Tongue (tissue), 2 donors: ENCODE results near the gene ARHGAP40. TPM values are rescaled to one million over a fixed set of nuclear protein-coding genes. Genes with fewer than 3 reads are reported as not detected.
"Not testable (repeated sequence)": the region's sequence is repeated elsewhere in the genome, so short reads cannot be mapped to it uniquely, and the experiment has no call there.

ENCODE experiments used
- DNase-seq: peaks from one replicate; pipeline ENCODE4 v3.0.0-alpha.2; 2015
- total RNA-seq: library from RNA; depleted of rRNA; stranded (reverse); fragments of >200 nt; gene quantifications from one replicate; pipeline ENCODE4 v1.2.3, GENCODE V29; 2014

Gene ARHGAP40
- total RNA-seq, 1 donor from 2014 or later = 7.1 TPM

DNA sequence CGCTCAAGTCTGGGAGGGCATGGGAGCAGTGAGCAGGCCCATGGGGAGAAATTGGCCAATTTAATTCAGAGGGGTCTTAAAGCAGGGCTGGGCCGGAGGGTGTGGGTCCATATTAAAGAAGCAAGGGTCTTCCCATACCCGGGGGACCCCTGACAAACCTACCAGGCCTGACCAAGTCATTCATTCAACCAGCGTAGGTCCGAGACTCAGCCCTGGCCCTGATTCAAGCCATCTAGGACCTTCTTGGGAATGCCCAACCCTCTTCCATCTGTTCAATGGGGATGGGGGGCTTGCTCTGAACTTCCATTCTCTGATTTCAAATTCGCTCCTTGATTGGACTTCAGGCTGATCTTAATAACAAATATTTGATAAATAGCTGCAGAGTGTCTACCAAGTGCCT lies 13.3 kb upstream of the ARHGAP40 start:
- DNase-seq = no peak

DNA sequence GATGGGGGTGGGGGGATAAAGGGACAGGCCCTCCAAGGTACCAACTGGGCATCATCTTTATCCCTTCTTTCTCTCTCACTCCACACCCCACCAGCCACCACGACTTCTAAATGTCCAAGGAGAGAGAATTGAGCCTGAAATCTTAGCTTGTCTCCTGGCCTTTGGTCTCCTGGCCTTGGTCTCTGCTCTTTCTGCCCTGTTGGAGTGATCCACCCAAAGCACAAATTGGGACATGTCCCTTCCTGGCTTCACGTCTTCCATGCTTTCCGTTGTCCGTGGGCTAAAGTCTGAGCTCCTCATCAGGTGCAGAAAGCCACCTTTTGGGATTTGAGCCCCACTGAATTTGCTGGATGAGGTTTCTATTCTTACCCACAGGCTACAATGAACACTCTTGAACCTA lies 12.3 kb upstream of the ARHGAP40 start:
- no peak for DNase-seq

DNA sequence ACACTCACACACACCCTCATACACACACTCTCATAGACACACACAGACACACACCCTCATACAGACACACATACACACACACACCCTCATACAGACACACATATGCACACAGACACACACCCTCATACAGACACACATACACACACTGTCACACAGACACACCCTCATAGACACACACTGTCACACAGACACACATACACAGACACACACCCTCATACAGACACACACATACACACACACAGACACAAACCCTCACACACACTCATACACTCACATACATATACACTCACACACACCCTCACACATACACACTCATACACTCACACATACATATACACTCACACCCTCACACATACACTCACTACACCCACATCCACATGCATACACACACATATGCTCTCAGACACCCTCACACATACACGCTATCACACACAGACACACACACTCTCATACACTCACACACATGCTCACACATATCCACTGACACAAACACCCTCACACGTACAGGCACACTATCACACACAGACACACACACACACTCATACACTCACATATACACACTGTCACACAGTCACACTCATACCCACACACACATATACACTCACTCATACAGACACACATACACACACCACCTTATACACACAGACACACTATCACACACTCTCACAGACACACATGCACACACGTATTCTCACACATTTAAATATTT lies 11.5 kb upstream of the ARHGAP40 start:
- no peak for DNase-seq

DNA sequence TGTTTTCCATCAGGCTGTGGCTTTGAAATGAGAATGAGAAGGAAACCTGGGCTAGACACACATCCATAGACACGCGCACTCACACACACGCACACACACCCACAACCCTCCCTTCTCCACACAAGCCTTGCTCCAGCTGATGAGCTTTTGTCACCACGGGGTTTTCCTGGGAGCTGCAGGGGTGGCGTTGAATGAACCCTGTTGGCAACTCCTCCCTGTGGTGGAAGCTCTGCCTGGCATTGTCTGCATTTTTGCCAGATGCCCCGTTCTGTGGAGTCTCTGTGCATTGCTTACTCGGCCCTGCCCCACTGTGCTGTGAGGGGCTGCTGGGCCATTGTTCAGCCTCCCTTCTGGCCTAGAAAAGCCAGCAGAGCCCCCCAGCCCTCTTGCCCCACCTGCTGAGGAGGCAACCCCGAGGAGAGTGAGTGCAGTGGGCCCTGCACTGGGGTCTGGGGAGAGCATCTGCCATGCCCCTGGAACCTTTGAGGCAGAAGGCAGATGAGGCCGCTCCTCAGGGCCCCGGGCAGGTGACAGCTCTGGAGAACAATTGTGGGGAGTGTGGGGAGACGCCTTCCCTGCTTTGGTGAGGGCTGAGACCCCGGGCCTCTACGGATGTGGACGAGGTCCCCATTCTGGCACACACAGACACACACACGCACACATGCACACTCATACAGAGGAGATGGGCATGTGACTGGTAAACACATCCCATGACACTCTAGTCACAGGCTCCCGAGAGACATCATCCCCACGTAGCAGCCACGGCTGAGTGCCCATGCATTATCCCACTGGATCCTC lies 10.7 kb upstream of the ARHGAP40 start:
- DNase-seq = no peak

DNA sequence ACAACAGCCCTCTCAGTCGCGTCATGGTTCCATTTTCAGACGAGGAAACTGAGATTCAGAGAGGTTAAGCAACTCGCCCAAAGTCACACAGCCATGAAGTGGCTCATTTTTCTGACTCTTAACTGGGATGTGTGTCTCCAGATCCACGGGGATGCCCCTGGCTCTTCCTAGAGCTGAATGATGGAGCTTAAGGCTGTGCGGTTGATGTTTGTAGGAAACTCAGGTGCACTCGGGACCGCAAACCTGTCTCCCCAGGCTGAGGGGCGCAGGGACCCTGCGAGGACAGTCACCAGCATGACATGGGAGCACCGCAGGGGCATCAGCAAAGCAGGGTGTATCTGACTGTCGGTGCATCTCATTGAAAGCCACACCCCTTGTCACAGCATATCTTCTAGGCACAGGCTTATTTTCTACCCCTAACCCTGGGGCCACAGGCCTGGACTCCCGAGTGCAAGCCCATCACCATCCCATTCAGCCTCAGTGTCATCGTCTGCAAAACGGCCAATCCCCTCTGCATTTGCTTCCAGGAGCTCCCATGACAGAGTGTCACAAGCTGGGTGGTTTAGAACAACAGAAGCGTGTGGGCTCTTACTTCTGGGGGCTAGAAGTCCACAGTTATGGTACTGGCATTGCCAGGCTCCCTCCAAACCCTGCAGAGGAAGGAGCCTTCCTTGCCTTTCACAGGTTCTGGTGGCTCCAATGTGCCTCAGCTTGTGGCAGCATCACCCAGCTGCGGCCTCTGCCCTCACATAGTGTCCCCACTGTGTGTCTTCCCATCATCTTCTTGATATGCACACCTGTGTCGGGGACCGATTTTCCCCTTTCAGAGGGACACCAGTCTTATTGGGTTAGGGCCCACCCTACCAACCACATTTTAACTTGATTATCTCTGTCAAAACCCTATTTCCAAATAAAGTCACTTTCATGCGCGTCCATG lies 9.9 kb upstream of the ARHGAP40 start:
- no peak for DNase-seq

DNA sequence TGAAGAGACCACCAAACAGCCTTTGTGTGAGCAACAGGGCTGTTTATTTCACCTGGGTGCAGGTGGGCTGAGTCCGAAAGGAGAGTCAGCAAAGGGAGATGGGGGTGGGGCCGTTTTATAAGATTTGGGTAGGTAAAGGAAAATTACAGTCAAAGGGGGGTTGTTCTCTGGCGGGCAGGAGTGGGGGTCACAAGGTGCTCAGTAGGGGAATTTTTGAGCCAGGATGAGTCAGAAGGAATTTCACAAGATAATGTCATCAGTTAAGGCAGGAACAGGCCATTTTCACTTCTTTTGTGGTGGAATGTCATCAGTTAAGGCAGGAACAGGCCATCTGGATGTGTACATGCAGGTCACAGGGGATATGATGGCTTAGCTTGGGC lies 9.2 kb upstream of the ARHGAP40 start:
- not testable (repeated sequence) for DNase-seq

DNA sequence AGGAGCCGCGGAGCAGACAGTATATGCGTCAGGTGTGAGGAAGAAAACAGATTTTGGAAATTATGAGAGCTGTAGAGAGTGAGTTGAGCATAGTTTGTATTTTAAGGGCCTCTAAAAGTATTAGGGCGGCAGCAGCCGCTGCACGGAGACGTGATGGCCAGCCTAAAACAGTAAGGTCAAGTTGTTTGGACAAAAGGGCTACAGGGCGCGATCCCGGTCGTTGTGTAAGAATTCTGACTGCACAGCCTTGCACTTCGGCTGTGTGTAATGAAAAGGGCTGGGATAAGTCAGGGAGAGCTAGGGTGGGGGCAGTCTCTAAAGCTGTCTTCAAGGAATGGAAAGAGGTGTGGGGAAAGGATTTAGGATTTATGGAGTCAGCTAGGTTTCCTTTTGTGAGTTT lies 7.3 kb upstream of the ARHGAP40 start:
- not testable (repeated sequence) for DNase-seq

DNA sequence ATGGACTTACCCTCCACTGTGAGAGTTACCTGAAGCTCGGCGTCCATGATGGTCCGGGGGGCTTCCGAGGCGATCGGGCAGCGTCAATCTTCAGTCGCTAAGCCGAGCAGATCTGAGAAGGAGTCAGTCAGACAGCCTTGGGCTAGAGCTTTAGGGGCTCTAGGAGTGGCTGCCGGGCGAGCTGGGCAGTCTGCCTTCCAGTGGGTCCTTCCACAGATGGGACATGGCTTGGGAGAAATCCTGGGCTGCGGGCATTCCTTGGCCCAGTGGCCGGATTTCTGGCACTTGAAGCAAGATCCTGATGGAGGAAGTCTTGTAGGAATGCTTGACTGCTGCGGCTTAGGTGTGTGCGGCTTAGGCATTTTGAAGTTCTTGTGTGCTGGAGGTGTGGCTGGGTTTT lies 5.7 kb upstream of the ARHGAP40 start:
- not testable (repeated sequence) for DNase-seq

DNA sequence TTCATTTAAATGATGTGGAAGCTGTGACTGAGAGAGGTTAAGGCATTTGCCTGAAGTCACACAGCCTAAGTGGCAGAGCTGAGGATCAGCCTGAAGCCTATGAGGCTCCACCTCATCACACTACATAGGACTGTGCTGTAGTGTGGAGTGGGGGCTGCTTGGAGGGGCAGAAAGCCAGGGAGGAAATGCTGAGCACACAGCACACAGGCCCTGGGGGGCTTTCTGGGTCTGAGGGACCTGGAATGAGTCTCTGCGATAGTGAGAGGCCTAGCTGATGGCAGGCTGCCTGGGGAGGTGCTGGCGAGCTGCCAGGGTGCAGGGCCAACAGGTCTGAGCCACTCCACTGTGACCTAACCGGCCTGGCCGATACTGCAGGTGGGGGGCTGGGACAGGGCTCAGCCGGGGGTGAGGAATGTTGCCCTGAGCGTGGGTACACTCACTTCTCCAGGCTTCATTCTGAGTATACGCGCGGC lies 2.2 kb upstream of the ARHGAP40 start:
- DNase-seq = no peak

DNA sequence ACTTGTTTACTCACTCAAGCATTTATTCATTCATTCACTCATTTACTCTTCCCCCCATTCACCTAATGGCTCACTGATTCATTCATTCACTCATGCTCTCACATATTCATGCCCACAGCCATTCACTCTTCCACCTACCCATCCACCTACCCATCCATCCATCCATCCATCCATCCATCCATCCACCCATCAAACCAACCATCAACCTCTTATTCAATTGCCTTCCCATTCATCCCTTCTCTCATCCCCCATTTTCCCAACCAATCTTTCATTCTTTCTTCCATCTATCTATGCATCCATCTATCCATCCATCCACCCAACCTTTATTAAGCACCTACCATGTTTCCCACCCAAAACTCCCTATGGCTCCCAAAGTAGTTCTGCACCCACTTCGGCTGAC lies 1.6 kb upstream of the ARHGAP40 start:
- DNase-seq = no peak

DNA sequence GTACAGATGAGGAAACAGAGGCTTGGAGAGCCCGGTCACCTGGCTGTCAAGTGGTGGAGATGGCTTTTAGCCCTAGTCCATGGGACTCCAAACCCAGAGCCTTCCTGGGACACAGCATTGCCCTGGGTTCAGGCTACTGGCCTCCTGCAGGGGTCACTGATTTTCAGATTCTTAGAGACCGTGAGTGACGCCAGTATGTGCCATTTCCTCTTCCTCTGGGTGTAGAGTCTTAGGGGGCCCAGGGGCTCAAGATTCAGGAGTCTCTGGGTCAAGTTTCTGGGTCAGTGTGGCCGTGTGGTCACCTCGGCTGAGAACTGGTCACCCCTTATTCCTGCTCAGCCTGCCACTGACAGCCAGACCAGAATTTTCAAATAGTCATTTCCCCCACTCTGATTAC lies 574 bp downstream of the ARHGAP40 start:
- no peak for DNase-seq

DNA sequence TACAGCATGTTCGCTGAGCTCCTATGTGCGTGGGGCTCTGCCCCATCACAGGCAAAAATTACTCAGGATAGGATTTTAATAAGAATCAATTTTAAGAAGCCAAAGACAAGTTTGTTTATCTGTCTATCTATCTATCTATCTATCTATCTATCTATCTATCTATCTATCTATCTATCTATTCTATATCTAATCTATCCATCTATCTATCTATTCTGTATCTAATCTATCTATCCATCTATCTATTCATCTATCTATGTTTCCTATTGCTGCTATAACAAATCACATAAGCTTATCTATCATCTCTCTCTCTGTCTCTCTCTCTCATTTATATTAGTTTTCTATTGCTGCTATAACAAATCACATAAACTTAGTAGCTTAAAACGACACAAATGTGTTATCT lies 1.7 kb downstream of the ARHGAP40 start:
- no peak for DNase-seq

DNA sequence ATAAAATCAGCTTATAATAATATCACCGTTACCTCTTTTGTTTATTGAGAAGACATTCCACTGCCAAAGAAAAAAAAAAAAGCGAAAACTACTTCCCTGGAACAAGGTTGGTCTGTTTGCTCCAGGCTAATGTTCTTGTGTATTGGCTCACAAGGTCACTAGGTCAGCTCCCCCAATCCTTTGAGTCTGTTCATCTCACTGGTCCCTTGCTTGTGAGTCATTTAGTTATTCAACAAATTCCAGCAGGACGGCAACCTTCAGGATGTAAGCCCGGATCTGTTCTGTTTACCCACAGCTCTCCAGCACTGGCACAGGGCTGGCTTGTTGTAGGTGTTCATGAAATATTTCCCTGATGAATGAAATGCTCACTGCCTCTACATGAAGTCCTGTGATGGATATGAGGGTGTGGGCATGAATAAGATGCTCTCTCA lies 3.3 kb downstream of the ARHGAP40 start:
- DNase-seq = no peak

DNA sequence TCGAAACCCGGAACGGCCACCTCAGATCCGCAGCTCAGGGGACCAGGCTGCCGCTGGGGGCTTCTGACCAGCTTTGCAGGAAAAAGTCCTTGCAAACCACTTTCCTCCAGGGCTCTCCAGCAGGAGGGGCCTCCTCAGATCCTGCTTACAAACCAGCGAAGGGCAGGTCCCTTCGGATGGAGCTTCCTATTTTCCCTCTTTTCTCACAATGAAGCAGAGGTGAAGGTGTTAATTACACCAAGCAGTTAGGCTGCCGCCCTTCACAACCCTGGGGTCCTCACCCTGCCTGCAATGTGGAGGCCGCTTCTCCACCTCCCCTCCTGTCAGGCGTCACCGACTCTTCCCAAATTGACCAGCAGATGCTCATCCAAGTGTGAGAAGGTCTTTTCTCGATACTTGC lies 5.7 kb downstream of the ARHGAP40 start:
- DNase-seq = no peak

DNA sequence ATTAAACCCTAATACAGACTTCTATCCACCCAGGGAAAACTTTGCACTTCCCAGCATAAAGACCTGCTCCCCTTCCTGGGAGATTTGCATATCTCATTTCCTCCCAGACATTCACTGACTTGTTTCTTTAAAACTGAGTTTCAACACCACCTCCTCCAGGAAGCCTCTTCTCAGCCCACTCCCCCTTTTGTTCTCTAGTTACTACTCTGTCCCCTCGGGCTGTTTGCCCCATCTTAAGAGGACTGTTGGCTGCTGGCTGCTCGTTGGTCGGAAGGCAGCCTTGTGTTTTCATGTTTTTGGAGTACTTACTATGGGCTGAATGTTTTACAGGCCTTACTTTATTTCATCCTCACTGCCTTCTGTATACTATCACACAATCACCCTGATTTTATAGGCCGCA lies 6.6 kb downstream of the ARHGAP40 start:
- no peak for DNase-seq

DNA sequence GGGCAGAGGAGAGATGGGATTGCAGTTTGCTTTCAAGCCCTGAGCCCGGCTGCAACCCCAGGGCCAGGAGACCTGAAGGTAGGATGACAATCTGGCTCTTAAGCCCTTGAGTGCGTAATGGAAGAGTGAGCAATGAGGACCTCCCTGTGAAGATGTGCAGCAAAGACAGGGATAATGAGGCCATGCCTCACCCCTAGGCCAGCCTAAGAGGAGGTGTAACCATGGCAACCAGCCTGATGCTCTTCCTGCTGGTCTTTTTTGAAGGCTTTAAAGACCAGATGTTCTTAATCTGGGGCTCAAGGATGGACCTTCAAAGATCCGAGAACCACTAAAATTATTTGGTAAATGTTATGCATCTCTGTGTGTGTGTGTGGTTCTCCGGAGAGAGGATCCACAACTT lies 8.2 kb downstream of the ARHGAP40 start:
- no peak for DNase-seq

DNA sequence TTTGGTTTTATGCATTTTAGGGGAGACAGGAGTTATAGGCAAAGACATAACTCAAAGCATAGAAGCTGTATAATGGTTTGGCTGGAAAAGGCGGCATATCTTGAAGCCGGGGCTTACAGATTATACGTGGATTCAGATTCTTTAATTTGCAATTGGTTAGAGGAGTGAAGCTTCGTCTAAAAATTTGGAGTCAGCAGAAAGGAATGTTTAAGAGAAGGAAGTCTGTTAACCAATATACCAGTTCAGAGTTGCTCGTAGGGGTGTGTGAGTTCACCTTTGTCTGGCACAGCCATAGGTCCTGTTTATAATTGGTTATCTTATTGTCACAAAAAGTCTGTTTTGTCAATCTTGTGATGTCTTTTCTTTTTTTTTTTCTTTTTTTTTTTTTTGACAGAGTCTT lies 8.9 kb downstream of the ARHGAP40 start:
- DNase-seq = no peak

DNA sequence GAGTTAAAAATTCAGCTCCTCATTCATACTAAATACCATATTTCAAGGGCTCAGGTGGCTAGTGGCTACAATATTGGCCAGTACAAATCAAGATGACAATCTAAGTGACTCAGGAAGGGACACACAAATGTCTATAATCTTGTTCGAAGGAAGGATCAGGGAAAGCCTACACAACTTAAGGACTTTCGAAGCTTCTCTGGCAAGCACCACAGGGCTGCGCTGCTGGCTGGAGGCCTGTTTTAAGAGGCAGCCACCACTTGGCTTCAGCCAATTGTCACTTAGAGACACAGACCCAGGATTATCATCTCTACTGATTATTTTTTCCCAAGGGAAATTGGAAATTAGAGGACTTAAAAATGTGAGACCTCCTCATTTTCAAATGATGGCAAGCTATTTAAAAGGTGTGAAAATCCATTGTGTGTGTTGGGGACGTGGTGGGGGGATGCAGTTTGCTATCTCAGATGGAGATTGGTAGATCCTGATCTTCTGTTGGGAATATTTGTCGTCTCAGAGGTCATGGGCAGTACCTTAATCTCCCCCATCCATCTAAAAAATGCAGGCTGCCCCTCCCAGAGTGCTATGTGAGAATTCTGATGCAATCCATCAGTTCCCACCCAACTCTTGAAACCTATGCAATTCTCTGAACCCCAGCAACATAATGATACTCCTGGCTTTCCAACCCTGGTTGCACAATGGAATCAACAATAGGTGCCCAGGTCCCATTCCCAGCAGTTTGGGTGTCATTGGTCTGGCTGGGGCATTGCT lies 11.3 kb downstream of the ARHGAP40 start:
- DNase-seq = no peak

DNA sequence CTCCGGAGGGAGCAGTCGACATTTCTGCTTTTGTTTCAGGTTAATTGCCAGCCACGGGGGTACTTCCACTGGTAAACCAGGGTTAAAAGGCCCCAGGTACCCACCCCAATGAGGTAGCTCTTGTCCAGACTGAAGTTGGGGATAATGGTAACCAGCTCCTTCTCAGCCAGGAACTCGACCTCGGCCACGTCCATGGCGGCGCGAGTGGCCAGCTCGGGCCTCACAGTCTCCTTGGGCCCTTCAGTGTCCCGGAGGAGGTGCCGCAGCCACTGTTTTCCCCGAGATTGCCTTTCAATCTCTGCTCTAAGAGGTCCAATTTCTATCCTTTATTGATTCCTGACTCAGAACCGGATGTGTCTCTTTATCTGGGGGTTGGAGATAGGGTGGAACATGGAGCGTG lies 13.7 kb downstream of the ARHGAP40 start:
- DNase-seq = no peak

DNA sequence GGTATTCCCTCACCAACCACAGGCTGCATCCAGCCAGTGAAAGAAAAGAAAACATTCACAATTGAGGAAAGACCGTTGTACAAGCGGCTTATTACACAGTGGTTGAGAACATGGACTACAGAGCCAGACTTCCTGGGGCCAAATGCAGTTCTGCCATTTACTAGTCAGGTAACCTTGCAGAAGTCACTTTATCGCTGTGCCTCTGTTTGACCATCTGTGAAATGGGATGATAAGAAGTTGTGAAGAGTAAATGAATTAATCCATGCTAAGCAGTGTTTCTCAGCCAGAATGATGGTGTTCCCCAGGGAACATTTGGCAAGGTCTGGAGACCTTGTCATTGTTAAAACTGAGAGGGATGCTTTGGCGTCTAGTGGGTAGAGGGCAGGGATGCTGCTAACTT lies 14.8 kb downstream of the ARHGAP40 start:
- DNase-seq = no peak

DNA sequence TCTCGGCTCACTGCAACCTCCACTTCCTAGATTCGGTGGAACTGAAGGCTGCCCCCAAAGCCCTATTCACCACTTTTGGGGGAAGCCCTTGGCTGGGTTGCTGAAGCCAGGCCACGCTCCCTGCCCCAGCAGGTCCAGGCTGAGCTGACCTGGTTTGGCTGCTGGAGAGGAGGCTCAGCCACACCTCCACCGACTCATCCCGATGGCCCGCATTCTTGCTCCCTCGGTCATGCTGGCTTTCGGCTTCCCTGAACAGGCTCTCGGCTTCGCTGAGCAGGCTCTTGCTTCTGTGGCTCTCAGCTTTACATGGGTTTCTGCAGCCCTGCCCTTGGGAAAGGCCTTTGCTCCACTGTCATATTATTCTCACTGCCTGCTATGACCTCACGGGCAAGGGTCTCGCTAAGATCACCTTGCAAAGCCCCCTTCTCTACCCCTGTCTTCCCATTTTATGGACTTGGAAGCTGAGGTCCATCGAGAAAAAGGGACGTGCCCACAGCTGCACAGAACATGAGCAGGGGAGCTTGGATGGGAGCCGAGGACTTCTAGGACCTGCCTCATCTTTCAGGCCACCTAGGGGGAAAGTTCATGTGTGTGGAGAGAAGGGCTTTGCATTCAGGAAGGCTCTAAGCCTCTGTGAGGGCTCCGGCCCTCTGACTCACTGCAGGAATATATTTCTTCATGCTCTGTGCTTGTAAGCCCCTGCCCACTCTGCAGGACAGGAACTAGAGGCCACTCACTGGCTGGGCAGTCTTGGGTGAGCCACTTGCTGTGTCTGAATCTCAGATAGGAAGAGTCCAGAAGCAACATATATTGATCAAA lies 15.6 kb downstream of the ARHGAP40 start:
- DNase-seq = no peak
